ENCODE results near the gene CD99. TPM values are rescaled to one million over a fixed set of nuclear protein-coding genes. Genes with fewer than 3 reads are reported as not detected.

Gene CD99
- total and polyA plus RNA-seq, 9 of the 15 experiments (the other 6 are each of a cell fraction or from before 2014, with no cell fraction given) = 5.0 to 55.3 (median 34.5) TPM

DNA sequence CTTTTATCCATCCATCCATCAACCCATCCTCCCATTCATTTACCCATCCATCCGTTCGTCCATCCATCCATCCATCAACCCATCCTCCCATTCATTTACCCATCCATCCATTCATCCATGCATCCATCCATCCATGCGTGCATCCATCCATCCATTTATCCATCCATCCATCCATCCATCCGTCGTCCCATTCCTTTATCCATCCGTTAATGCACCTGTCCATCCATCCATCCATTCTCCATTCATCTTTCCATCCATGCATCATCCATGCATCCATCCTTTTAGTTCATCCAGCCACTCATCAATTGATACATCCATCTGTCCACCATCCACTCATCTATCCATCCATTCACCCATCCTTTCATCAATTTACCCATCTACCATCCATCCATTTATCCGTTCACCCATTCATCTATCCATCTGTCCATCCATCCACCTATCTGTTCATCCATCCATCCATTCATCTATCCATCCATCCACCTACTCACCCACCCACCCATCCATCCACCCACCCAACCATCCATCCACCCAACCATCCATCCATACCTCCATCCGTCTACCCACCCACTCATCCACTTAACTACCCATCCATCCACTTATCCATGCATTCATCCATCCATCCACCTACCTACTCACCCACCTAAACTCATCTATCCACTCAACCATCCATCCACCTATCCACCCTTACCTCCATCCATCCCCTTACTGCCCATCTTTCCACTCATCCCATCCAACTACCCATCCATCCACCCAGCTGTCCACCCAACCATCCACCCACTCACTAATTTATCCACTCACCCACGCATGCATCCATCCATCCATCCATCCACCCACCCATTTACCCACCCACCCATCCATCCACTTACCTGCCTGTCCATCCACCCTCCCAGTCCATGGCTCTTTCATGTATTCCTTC lies 9.6 kb downstream of the CD99 start:
- POLR2A ChIA-PET = no interaction called here
- H2AFZ ChIP-seq (ENCODE audit: low read depth, low read length) = no peak overlapping the region
- 49% methylated on average over 7 of the region's 9 CpGs for WGBS (ENCODE audit: insufficient coverage, low coverage, missing lambda C conversion rate)
- no peak overlapping the region for H3K27ac ChIP-seq (ENCODE audit: extremely low read depth, low read depth, low read length)
- CTCF ChIA-PET (ENCODE audit: low intra/inter-chr PET ratio) = no interaction called here
- H3K36me3 ChIP-seq (ENCODE audit: control insufficient read depth, insufficient read depth, low read length) = no peaks in the 10 kb centered on the region
- no peak for ATAC-seq
- H3K4me3 ChIP-seq = no peak overlapping the region
- no peaks in the 10 kb centered on the region for H3K27me3 ChIP-seq (ENCODE audit: control insufficient read depth in 2 of 2, insufficient read depth in 2 of 2, low read length in 2 of 2)
- no TSS peak for BruUV-seq (replicated peaks)
- no peak for FAIRE-seq
- TF ChIP-seq PHB (CRISPR knock-in tag; IDR thresholded peaks at IDR 0.05) = no peak
- TF ChIP-seq, protein P1, sequence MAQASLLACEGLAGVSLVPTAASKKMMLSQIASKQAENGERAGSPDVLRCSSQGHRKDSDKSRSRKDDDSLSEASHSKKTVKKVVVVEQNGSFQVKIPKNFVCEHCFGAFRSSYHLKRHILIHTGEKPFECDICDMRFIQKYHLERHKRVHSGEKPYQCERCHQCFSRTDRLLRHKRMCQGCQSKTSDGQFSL (CRISPR knock-in tag; IDR thresholded peaks at IDR 0.05) = no peak
- TF ChIP-seq, protein P1 (tag; IDR thresholded peaks at IDR 0.05) = no peak
- no peak for TF ChIP-seq ZC3H4 (CRISPR knock-in tag; IDR thresholded peaks at IDR 0.05; ENCODE audit: borderline replicate concordance)
- TF ChIP-seq CBX2 (IDR thresholded peaks at IDR 0.05; ENCODE audit: insufficient read depth, low read length, poor library complexity, severe bottlenecking) = no peak
- H4K20me1 ChIP-seq (replicated peaks; ENCODE audit: control insufficient read depth, insufficient read depth, low read length) = no peaks in the 10 kb centered on the region
- intact Hi-C loops (cut with micrococcal nuclease) = no loop called here
- H3K9me1 ChIP-seq (ENCODE audit: control insufficient read depth, insufficient read depth, low read length) = no peaks in the 10 kb centered on the region
- H3K79me2 ChIP-seq (ENCODE audit: control insufficient read depth, insufficient read depth, low read length) = no peaks in the 10 kb centered on the region
- peaks cover 3 to 6% of the 10 kb centered on the region in 2 experiments; a peak in 3 of 5 replicates for H3K4me1 ChIP-seq (replicated peaks in 1 of 2; ENCODE audit: control insufficient read depth in 2 of 2, insufficient read depth in 2 of 2, low read length in 2 of 2)
- no peak overlapping the region for H3K4me2 ChIP-seq (ENCODE audit: insufficient read depth, low read length)
- H3K9ac ChIP-seq (ENCODE audit: insufficient read depth in 1 of 2, low read depth in 2 of 2, low read length in 2 of 2) = no peak overlapping the region
- H3K9me3 ChIP-seq (replicated peaks; ENCODE audit: control insufficient read depth, insufficient read depth, low read depth, low read length) = no peaks in the 10 kb centered on the region
- in situ Hi-C loops (cut with MboI) = no loop called here
- no peak for DNase-seq (ENCODE audit: extremely low read depth in 1 of 4, low spot score in 3 of 4)
